Measurements from ENCODE around the gene WNT7B. TPM values are rescaled to one million over a fixed set of nuclear protein-coding genes. Genes with fewer than 3 reads are reported as not detected.

Gene WNT7B
- total RNA-seq, 1 donor from 2014 or later: 5.4 TPM

DNA sequence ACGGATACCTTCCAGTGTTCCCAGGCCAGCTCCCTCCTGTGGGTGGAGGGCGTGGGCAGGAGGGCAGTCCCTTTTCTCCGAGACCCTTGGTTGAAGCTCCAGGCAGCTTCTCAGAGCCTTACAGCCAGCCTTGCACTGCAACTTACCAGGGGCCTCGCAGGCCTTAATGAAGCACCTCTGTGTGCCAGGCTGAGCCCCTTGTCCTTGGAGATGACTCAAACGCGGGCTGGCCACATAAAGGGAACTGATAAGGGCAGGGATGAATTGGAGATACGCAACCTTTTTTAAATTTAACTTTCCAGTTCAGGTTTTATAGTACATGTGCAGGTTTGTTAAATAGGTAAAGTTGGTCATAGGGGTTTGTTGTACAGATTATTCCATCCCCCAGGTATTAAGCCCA, 72.7 kb downstream of the WNT7B start:
- H3K4me1 ChIP-seq: peaks cover 14% of the 10 kb centered on the region
- peaks cover 9% of the 10 kb centered on the region for H3K27me3 ChIP-seq
- no peak overlapping the region for H3K4me3 ChIP-seq
- no peak overlapping the region for H3K27ac ChIP-seq
- no peaks in the 10 kb centered on the region for H3K9me3 ChIP-seq
- DNase-seq: no peak
- TF ChIP-seq, protein P1, sequence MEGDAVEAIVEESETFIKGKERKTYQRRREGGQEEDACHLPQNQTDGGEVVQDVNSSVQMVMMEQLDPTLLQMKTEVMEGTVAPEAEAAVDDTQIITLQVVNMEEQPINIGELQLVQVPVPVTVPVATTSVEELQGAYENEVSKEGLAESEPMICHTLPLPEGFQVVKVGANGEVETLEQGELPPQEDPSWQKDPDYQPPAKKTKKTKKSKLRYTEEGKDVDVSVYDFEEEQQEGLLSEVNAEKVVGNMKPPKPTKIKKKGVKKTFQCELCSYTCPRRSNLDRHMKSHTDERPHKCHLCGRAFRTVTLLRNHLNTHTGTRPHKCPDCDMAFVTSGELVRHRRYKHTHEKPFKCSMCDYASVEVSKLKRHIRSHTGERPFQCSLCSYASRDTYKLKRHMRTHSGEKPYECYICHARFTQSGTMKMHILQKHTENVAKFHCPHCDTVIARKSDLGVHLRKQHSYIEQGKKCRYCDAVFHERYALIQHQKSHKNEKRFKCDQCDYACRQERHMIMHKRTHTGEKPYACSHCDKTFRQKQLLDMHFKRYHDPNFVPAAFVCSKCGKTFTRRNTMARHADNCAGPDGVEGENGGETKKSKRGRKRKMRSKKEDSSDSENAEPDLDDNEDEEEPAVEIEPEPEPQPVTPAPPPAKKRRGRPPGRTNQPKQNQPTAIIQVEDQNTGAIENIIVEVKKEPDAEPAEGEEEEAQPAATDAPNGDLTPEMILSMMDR (IDR thresholded peaks at IDR 0.05): no peak
- H3K36me3 ChIP-seq: no peaks in the 10 kb centered on the region
- intact Hi-C loops (cut with DNase I): no loop called here
- ATAC-seq: no peak

DNA sequence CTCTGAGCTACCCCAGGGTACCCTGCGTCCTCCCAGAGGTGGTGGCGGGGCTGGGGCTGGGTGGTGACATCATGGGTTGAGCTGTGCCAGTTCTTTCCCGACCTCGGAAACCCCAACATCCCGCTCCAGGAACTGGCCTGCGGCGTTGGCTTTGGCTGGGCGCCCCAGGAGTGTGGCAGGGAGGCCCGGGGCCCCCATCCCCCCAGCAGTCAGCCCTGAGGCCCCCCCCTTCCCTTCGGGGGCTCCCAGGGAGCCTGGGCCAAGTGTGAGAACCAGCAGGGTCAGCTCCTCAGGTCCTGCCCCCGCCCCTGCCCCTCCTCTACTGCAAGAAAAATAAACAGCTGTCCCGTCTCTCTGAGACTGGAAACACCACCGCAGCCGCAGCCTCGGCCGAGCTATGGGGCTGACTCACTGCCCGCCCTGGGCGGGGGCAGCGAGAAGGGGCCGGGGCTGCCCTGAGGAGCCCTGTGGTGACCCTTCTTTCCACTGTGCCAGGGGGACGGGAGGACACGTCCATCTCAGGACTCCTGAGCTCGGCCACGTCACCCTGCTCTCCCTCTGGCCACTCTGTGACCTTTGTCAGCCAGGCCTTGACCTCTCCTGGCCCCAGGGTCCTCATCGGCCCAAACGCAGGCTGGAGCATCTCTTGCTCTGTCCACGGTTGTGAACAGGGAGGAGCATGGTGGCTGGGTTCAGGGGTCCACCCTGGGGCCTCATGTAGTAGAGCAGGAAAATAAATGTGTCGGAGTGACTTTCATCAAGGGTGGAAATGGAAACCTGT, 73.4 kb downstream of the WNT7B start:
- ATAC-seq (peak; percentile 55), DNase-seq (no peak)
- peaks cover 14% of the 10 kb centered on the region for H3K4me1 ChIP-seq
- H3K36me3 ChIP-seq: no peaks in the 10 kb centered on the region
- no peak overlapping the region for H3K4me3 ChIP-seq
- intact Hi-C loops (cut with DNase I): no loop called here
- TF ChIP-seq, protein P1 (IDR thresholded peaks at IDR 0.05): no peak
- H3K9me3 ChIP-seq: no peaks in the 10 kb centered on the region
- H3K27me3 ChIP-seq: peaks cover 9% of the 10 kb centered on the region
- H3K27ac ChIP-seq: no peak overlapping the region

DNA sequence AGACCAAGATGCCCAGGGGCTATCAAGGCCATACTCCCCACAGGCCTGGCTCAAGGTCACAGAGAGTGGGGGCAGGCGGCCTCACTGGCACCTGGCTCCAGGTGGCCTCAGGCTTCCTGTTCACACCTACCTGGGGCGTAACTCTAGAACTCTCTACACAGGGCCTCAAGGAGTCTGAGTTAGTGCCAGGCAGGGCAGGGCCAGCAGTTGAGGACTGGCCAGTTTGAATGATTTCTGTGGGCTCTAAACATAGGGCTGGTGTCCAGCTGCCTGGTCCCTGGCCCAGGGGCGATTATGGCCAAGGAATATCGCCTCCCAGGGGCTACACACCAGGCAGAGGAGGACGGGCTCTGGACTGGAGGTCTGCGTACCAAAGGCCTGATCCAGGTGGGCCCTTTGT, 79.2 kb downstream of the WNT7B start:
- intact Hi-C loops (cut with DNase I): no loop called here
- peak; percentile 14 for ATAC-seq
- TF ChIP-seq, protein P1 (IDR thresholded peaks at IDR 0.05): no peak

DNA sequence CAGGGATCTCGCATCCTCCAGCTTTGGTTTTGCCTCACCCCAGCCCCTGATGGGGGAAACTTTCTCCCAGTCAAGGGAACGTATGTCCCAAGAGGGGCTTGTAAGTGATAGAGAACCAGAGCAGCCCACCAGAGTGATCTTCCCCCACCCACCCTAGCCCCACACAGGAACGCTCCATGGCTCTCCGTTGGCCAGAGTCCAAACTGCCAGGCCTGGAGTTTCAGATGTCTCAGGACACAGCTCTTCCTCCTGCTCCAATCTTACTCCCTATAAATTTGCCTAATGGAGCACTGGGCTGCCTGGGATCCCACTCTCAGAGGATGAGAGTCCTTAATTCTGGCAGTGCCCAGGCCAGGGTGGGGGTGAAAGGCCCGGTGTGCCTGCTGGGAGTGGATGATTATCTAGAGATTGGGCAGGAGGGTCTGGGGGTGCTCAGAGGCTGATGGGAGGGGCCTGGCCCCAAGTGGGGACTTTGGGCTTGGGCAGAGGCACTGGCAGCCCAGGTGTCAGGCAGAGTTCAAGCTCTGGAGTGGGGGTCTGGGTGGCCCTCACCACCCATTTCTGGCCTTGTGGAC, 79.9 kb downstream of the WNT7B start:
- no peaks in the 10 kb centered on the region for H3K36me3 ChIP-seq
- H3K4me3 ChIP-seq: no peak overlapping the region
- TF ChIP-seq, protein P1 (IDR thresholded peaks at IDR 0.05): no peak
- H3K4me1 ChIP-seq: no peaks in the 10 kb centered on the region
- DNase-seq (peak; percentile 48), ATAC-seq (no peak)
- no peak overlapping the region for H3K27ac ChIP-seq
- intact Hi-C loops (cut with DNase I): no loop called here
- H3K9me3 ChIP-seq: no peaks in the 10 kb centered on the region
- peaks cover 20% of the 10 kb centered on the region for H3K27me3 ChIP-seq

More for the DNA sequence above, 79.2 kb downstream of the WNT7B start:
- Histone ChIP-seq H3K4me3 (no peak overlapping the region), H3K36me3 (no peaks in the 10 kb centered on the region), H3K9me3 (no peaks in the 10 kb centered on the region), H3K27ac (no peak overlapping the region), H3K27me3 (peaks cover 14% of the 10 kb centered on the region), H3K4me1 (peaks cover under 1% of the 10 kb centered on the region)
- peak; percentile 44 for DNase-seq

DNA sequence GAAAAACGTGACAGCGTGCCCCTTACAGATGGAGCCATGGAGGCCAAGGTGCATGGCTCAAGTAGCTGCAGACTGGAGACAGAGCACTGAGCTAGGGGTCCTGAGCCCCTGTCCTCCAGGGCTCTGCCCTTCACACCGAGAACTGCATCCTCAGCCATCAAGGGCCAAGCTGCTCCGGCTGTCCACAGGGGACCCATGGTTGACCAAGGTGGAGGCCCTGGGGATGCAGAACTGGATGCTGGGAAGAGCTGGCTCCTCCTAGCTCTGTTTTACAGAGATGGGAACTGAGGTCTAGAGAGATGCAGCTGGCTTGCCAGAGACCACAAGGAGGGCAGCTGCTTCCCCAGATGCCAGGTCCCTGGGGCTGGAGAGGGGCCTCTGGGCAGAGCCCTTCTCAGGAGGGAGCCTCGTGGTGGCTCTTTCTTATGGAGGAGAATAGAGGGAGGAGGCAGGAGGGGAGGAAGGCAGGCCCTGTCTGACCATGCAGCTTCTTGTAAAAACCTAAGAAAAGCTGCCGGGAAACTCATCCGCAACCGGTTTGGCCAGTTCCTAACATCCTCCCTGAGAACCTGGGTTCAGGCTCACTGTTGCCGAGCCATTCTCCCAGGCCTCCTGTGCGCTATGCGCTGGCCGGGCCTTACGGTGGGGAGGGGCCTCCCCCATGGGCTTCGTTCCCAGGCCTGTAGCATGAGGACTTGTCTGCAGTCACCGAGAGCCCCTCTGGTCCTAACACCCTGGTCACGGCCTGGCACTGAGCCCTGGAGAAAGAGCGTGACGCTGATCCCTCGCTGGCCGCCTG, 80.6 kb downstream of the WNT7B start:
- no peaks in the 10 kb centered on the region for H3K36me3 ChIP-seq
- intact Hi-C loops (cut with DNase I): no loop called here
- H3K9me3 ChIP-seq: no peaks in the 10 kb centered on the region
- ATAC-seq (peak; percentile 77), DNase-seq (peak; percentile 77)
- TF ChIP-seq, protein P1 (IDR thresholded peaks at IDR 0.05): no peak
- H3K27ac ChIP-seq: no peak overlapping the region
- peaks cover 21% of the 10 kb centered on the region for H3K27me3 ChIP-seq
- no peaks in the 10 kb centered on the region for H3K4me1 ChIP-seq
- H3K4me3 ChIP-seq: no peak overlapping the region
